ENCODE data around the gene RERE. TPM values are rescaled to one million over a fixed set of nuclear protein-coding genes. Genes with fewer than 3 reads are reported as not detected.

Gene RERE
- polyA plus RNA-seq, 10 donors, result 61.7 to 94.3 (median 77.6) TPM

GRCh38 chr1:8311068-8311718, 506.2 kb downstream of the RERE start:
- no peak for DNase-seq

- DNase-seq, result no peak
These were observed 509.8 kb downstream of the RERE start for GRCh38 chr1:8307628-8308027.

GRCh38 chr1:8303876-8304275, 513.6 kb downstream of the RERE start:
- no peak for DNase-seq

GRCh38 chr1:8303141-8303540, 514.3 kb downstream of the RERE start:
- DNase-seq, result no peak

Other genes starting within 250 kb of the RERE start
- 100 to 1,000 TPM; 334 to 487 (median 376) TPM for gene ENO1, start 61.0 kb upstream of the RERE start, polyA plus RNA-seq (ENCODE audit: insufficient read length in 10 of 10)
- gene CA6, start 128.2 kb upstream of the RERE start, polyA plus RNA-seq (ENCODE audit: insufficient read length in 10 of 10), result under 1 TPM in 2 of 10 donors, not detected in 8; 0.20 to 0.26 TPM
- gene SLC2A7, start 208.8 kb upstream of the RERE start, polyA plus RNA-seq (ENCODE audit: insufficient read length in 10 of 10), result not detected

Measured in muscle of back (tissue), 11 donors.